HPDE6-E6E7 (cell line): Measurements from ENCODE around the gene GSDME.

Experiments
- DNase-seq: peaks from one replicate; pipeline ENCODE4 v3.0.0; 2011; ENCODE audit warnings: missing footprints; ENCODE audit errors: extremely low spot score

The GSDME gene

DNA sequence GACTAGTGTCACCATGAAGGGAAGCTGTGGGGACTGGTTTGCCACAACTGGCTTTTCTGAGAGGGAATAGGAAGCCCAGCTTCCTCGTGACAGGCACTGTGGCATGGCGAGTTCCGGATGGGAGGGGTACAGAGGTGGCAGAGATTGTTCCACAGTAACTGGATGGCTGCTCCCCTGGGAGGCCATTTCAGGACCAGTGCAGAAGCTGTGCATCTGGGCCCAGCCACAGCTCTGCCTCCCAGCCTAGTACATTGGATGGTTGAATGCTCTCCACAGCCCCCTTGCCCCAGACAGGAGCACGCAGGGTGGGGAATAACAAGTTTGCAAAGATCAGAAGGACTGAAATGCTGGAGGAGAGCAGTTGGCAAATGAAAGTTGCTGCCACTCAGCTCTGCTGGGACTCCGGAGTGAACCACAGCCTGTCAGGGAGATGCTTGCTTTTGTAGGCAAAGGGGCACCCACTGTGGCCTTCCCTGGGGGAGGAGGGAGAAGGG, 51.8 kb downstream of the GSDME start:
- no peak for DNase-seq

DNA sequence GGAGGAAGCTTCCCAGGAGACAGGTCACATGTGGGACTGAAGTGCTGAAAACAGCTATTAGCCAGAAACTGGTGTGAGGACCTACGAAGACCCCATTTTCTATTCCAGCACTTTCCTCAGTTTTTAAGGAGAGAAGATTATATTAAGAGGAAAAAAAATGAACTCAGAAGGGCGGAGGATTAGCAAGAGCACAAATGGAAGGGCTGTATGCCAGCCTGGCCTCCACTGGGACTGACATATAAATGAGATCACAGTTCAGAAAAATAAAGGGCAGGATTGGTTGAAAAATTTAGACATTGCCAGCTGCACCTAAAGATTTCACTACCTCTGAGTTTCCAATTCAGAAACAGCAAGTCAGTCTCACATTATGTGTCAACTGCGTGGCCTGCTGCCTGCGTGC, 53.0 kb downstream of the GSDME start:
- DNase-seq, result no peak

DNA sequence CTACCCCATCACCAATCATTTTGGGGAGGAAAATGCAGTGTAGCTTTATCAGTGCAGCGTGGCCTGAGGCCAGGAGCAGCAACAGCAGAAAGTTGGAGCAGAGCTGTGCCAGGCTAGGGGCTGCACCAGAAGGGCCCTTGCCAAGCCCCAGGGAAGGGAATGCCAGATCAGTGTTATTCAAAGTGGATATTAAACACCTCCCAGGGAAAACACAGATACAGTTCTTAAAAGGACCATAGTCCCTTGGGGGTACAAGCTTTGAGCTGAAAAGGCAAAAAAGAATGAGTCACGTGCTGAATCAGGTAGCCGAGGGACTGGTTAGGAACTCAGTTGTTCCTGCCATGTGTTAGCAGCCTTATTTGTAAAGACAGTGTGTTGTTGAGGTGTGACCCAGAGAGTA, 54.0 kb downstream of the GSDME start:
- no peak for DNase-seq

DNA sequence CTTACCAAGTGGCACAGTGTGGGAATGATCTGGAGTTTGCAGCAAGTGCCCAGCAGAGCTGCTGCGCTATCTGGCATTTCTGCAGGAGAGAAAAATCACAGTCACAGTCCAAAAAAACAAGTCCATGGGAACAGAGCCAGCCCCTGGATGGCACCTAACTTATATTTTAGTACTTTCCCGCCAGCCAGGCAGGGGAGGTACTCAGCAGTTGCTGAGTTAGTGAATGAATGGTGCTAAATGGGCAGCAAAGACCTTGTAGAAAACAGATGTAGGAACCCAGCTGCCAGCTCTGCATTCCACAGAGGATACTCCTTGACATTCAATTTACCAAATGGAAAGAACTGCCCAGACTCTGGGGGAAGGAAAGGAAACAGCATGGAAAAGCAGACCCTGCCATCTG, 54.5 kb downstream of the GSDME start:
- DNase-seq, result no peak

DNA sequence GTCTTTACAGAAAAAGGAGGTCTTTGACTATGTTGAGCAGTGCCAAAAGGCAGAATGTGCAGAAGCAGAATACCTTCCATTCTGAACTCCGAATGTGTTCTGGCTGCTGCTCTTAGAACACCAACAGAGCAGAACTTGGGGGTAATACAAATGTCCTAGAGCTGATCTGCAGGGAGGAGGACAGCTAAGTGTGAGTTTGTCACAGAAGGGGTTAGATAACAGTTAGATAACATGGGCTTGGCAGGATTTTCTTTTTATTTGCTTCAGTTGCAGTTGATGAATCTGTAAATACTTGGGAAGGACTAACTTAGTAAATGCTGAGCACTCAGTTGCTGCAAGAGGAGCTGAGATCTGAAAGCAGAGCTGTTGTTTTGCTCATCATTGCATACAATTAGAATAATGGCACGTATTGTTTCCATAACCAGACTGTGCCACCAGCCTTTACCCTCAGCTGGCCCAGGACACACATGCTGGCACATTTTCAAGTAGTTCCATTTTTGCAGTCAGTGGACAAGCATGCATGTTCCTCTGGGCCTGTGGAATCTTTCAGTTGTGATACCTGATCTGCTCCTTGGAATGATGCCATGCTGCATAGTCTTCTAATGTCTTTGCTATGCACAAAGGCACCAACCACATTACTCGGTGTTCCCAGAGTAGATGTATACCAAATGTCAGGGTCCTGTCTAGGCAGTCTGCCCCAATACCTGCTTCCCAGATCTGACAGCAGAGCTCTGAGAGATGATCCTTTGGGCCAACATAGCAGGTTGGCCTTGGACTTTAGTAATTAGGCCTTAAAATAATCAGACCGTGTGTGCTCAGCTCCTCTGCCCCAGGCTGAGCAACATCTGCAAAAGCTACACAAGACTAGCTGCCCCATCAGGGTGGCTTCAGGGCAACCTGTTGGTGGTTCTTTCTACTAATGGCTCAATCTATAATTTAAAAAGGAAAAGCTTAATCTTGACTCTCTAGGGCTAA, 55.7 kb downstream of the GSDME start:
- peak; percentile 22 for DNase-seq

DNA sequence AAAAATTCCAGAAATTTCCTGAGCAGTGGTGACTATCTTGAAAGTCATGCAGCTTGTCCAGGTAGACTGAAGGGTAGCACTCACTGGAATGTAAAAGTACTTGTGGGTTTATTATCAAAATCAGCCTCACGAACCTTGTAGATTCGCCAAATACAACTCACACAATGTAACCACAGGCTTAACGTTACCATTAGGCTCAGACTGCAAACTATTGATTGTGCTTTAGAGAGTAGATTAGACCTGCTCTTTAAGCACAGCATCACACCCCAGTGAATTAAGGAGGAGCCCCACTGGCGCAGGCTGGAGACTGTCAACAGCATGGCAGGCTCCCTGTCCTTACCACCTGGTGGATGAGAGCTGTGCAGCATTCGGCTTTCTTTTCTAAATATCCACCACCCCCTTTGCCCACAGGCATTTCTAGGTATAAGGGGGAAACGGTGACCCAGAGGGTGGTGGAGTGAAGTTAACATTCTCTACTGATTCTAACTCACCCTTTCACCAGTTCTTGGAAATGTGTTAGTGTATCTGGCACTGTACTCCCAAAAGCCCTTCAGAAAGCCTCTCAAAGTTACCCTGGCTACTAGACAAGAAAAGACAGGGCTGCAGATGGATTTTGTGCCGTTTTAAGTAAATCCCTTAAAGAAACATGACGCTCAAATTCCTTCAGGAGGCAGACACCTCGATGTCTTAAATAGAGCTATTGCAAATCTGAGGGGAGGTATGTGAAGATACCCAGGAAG, 56.6 kb downstream of the GSDME start:
- no peak for DNase-seq

DNA sequence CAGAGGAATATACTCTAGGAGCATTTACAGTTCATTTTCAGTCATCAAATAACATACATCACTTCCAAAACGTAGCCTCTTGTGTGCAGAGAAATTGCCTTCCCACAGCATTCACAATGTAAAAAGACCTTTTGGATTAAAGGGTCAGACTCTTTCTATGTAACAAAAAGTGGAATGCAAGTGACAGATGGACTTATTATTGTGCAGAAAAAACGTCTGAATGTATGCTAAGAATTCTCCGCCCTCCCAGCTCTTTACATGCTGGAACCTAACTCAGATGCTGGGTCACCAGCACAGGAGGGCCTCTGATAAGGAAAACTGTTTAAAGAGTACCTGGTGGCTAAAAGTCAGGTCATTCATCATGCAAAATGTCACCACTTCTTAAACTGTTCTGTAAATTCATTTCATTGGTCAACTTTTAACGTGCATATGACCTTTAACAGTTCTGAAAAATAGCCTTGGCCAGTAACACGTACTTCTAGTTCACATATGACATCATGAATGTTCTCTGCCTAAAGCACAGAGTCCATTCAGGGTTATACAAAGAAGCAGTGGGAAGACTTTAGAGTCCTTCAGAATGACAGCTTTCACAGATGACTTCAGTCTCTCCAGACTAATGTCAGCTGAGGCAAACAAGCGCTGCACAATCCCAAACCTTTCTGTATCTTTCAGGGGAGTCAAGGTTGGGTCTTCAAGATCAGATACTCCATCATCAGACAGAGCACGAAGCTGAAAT, 58.6 kb downstream of the GSDME start:
- no peak for DNase-seq

DNA sequence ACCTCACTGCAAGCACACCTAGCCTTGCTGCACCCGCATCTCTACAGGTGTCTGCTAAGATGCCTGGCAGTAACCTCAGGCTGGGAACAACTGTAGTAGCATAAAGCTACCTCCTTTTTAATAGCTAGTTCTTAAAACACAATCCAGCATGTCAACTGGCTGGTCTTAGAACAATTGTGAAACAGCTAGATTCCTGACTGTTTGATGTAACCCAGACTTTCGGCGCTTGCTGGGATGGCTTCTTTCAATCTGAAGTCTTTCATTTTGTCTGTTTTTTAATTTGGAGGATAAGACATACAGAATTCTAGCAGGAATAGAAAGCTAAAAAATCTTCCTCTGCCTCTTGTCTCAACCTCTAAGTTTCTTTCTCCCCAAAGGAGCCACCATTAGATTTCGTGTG, 59.8 kb downstream of the GSDME start:
- DNase-seq, result no peak

DNA sequence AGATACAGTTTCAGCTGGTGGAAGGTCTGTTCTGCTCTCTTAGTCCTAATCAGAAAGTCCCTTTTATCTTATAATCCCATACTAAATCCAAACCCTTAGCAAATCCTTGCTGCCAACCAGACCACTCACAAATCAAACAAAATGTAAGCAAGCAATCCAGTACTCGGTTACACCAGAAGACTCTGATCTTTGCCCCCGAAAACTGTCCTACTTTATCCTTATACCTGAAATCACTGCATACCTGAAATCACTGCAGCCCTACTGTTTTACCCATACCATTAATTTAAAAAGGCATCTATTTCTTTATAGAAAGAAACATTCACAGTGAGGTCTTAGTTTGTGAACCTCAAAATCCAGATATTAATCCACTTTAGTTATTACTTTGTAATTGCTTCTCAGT, 64.7 kb downstream of the GSDME start:
- DNase-seq, result no peak

DNA sequence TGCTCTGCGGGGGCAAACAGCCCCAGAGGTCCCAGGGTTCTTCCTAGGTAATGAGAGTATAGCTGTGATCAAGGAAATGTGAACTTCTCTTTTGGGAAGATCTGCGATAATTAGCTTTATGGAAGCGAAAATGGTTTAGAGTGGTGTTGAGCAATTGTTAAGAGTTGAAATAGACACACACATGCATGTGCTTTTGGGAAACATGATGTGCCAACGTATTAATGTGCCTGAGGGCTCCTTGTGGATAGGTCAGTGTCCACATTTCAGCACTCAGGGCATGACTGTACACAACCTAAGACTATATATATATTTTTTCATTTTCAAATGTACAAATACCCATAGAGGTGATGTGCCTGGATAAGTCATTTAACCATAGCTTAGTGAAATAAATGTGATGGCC, 67.0 kb downstream of the GSDME start:
- no peak for DNase-seq

DNA sequence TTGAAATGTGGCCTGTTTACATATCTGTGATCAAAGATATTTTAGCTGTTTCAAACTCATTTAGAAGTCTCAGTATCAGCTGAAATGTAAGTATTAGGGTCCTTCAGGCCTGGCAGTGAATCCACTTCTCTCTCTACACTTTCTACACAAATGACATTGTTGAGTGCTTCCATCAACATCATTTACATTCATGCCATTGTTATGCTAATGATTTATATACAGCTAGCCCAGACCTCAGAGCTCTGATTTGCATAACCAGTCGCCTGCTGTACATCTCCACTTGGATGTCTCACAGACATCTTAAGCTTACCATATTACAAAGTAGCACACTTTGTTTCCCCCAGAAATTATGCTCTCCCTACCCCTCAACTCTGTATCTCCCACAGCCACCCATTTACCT, 71.6 kb downstream of the GSDME start:
- DNase-seq, result no peak

DNA sequence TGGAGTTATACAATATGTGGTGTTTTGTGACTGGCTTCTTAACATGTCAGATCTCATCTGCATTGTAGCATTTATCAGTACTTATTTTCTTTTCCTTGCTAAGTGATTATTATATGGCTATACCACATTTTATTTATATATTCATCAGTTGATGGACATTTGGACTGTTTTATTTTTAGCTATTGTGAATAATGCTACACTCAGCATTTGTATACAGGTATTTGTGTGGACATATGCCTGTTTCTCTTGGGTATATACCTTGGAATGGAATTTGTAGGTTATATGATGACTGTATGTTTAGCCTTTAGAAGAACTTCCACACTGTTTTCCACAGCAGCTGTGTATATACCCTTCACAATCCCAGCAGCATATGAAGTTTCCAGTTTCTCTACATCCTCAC, 86.5 kb downstream of the GSDME start:
- DNase-seq, result no peak

DNA sequence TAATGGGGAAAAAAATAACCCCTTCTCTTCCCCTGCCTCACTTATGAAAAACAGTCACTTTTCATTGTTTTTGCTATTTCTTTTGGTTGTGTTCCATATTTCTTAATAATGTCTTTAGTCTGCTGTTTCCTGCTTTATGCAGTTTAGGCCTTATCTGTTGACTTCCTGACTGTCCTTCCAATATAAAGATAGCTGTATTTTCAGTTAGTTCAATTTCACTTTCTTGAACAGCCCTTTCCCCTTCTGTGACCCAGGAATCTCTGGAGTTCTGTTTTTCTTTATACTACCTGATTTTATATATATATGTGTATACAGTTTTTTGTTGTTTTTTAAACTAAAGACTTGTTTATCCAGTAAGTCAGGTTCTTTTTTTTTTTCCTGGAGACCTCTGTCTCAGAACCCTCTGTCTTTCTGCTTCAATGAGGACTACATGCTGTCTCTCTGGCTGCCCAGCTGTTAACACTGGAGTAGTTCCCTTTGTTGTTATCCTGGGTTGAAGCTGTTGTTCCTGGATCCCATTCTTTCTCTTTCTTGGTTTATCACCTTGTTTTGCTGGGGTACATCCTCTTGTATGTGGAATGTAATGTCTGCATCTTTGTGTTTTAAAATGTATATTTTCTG, 87.2 kb downstream of the GSDME start:
- DNase-seq, result no peak

DNA sequence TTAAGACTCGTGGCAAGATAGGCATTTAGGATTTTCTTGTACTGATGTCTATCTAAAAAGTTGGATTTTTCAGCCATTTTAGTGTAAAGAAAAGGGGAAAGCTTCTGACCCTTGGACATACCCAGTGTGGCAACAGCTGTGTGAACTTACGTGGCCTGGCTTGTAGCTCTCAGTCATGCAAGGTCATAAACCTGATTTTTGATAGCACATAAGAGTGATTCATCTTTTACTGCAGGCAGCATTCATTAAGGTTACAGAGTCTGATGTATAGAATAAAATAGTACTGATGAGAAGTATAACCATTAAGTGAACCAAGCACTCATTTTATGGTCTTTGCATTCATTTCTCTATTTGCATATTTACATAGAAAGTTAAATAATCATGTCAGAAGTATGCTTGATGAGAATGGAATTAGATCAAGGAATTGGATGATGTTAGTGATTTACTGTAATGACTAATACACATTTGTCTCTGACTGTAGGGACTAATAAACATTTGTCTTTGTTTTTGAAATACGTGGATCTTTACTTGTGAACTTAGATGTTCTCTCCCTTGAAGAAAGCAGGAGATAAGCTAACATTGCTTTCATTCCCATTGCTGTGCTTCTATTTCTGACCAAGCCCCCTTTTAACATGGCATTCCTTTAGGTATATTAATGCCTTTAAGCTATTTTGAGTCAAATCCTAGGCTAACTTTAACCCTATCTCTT, 88.2 kb downstream of the GSDME start:
- DNase-seq, result peak; percentile 25

DNA sequence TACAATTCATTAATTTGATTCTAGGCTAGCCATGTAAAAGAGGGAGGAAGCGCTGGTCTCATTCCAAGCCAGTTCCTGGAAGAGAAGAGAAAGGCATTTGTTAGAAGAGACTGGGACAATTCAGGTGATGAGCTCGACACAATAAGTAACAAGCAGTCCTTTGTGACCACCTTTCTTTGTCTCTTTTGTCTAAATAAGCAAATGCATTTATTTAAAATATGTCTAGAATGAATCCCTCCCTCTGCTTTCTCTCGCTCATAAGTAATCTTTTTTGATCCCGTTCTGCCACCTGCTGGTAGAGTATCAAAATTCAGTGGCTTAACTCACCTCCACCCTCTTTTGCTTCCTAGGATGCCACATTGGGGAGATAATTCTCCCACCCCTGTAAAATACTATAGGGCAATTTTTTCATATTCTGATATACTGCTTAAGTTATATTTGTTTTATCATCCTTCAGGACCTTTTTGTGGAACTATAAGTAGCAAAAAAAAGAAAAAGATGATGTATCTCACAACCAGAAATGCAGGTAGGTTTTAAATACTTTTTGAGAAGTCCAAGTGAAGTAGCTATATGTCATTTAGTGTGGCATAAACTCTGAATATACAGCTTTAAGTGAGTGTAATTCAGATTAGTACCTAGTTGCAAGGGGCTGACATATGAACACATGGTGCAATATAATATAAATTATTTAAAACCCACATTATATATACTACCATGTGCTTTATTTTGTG, 91.5 kb downstream of the GSDME start:
- peak; percentile 26 for DNase-seq

DNA sequence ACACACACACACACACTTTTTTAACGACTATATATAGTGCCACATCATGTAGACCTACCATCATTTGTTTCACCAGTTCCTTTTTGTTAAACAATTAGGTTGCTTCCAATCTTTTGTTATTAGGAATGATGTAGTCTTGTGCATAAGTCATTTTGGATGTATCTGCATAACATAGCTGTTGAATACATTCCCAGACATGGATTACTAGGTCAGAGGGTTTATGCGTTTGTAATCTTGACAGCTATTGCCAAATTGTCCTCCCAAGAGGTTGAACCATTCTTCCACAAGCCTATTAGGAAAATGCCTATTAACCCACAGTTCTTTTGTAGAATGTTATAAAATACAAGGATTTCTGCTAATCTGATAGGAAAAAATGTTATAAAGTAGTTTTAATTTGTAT, 96.7 kb downstream of the GSDME start:
- DNase-seq, result no peak

DNA sequence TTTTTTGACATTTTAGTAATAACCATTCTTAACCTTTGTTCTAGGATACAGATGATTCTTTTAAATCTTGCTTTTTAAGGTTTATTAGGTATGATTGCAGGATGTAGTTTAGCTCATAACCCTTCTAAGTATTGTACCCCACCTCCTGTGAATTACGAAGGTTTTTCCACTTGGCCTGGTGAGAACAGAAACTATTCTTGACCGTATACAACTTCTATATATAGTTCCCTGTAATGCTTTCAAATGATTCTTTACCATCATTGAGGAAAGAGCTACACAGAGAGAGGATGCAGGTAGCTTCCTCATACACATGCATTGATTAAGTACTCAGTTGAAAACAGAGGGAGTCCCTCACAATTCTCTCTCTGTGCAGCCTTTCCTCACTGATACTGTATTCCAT, 97.8 kb downstream of the GSDME start:
- no peak for DNase-seq

DNA sequence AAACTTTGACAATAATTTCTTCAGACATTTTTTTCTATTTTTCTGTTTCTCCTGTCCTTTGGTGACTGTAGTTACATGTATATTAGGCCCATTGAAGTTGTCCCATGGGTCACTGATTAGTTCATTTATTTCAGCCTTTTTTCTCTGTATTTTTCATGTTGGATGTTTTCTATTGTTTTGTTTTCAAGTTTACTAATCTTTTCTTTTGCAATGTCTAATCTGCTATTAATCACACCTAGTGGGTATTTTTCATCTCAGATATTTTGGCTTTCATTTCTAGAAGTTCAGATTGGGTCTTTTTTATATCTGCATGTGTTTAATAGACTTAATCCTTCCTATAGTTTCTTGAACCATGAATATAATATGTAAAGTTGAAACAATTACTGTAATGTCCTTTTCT, 99.3 kb downstream of the GSDME start:
- DNase-seq, result no peak

DNA sequence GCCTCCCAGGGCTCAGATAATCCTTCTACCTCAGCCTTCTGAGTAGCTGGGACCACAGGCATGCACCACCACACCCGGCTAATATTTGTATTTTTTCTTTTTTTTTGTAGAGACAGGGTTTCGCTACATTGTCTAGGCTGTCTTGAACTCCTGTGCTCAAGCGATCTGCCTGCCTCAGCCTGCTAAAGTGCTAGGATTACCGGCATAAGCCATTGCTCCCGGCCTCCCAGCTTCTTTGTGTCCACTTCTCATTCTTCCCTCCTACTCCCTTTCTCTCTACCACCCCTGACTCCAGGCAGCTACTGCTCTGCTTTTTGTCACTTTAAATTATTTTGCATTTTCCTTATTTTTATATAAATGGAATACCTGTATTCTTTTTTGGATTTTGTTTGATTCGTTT, 100.7 kb downstream of the GSDME start:
- no peak for DNase-seq

DNA sequence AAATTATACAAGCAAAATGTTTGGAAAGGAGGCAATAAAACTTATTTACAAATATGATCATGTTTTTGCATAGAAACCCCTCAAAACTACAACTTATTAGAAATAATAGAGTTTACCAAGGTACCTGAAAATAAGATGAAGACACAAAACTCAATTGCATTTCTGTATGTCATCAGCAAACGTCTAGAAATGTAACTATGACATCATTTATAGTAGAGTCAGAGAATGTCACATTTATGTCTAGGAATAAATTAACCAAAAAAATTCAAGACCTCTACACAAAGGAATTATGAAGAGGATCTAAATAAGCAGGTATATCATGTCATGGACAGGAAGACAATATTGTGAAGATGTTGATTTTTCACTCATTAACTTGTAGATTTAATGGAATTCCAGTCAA, 103.0 kb downstream of the GSDME start:
- DNase-seq, result no peak
